HepG2 (cell line): ENCODE results near the gene HIC1. TPM values are rescaled to one million over a fixed set of nuclear protein-coding genes. Genes with fewer than 3 reads are reported as not detected.

Experiments
- FOXM1 ChIP-seq: sonication (generic); formaldehyde crosslinking; IDR thresholded peaks from 2 replicates; pipeline ENCODE4 v1.5.0; 2020; ENCODE audit warnings: missing genetic modification reagents
- GLI4 ChIP-seq: sonication (generic); formaldehyde crosslinking; IDR thresholded peaks from 2 replicates; pipeline ENCODE4 v1.5.1; 2020; ENCODE audit warnings: missing genetic modification reagents, mild to moderate bottlenecking, moderate library complexity, borderline replicate concordance
- MLXIP ChIP-seq: sonication (generic); formaldehyde crosslinking; IDR thresholded peaks from 2 replicates; pipeline ENCODE4 v1.9.0; 2021; ENCODE audit warnings: missing genetic modification reagents, borderline replicate concordance
- NCOA2 ChIP-seq: sonication (generic); formaldehyde crosslinking; IDR thresholded peaks from 2 replicates; pipeline ENCODE4 v1.8.0; 2022; ENCODE audit warnings: inconsistent platforms
- PHF5A ChIP-seq: IDR thresholded peaks from one replicate; pipeline ENCODE4 v1.6.1; 2018; ENCODE audit warnings: low read depth, missing genetic modification reagents; ENCODE audit not compliant: unreplicated experiment
- SYNCRIP ChIP-seq: fragments of 200-400 bp; formaldehyde crosslinking; IDR thresholded peaks from 2 replicates; pipeline ENCODE4 v1.6.1; 2018; ENCODE audit warnings: mild to moderate bottlenecking, low read depth, low read length; ENCODE audit not compliant: insufficient read depth
- TFDP2 ChIP-seq: sonication (generic); formaldehyde crosslinking; IDR thresholded peaks from 2 replicates; pipeline ENCODE4 v1.4.0; 2020; ENCODE audit warnings: missing genetic modification reagents
- YEATS2 ChIP-seq: sonication (generic); formaldehyde crosslinking; IDR thresholded peaks from 2 replicates; pipeline ENCODE4 v1.4.0; 2020; ENCODE audit warnings: missing genetic modification reagents, borderline replicate concordance
- ZBTB8A ChIP-seq: sonication (generic); formaldehyde crosslinking; IDR thresholded peaks from 2 replicates; pipeline ENCODE4 v1.4.0; 2020; ENCODE audit warnings: mild to moderate bottlenecking, low read depth, missing genetic modification reagents, borderline replicate concordance
- ZFP62 ChIP-seq: sonication (generic); formaldehyde crosslinking; IDR thresholded peaks from 2 replicates; pipeline ENCODE4 v1.4.0; 2020; ENCODE audit warnings: missing genetic modification reagents
- ZNF317 ChIP-seq: sonication (generic); formaldehyde crosslinking; IDR thresholded peaks from 2 replicates; pipeline ENCODE4 v1.5.0; 2020; ENCODE audit warnings: mild to moderate bottlenecking, missing genetic modification reagents
- ZNF432 ChIP-seq: sonication (generic); formaldehyde crosslinking; IDR thresholded peaks from 2 replicates; pipeline ENCODE4 v1.5.0; 2020; ENCODE audit warnings: missing genetic modification reagents, mild to moderate bottlenecking, borderline replicate concordance
- ZNF572 ChIP-seq: sonication (generic); formaldehyde crosslinking; IDR thresholded peaks from 2 replicates; pipeline ENCODE4 v1.5.1; 2020; ENCODE audit warnings: mild to moderate bottlenecking, missing genetic modification reagents
- polyA plus RNA-seq, 8 experiments: library from polyadenylated mRNA; depleted of rRNA in 3 of 8; stranded (reverse) in 7 of 8; unstranded in 1 of 8; fragments of >200 nt; fragmentation: Illumina TruSeq in 4 of 8; extraction: Trizol in 4 of 8; gene quantifications; 2 replicates each; pipeline versions ENCODE4 v1.2.1 to v1.2.3, GENCODE V29; 2011 to 2016; ENCODE audit warnings: low read depth in 4 of 8, missing spikeins in 1 of 8, mixed read lengths in 1 of 8; ENCODE audit not compliant: insufficient read depth in 1 of 8
- total RNA-seq, 5 experiments: library from RNA; depleted of rRNA; stranded (reverse); fragments of >200 nt; fragmentation: Illumina TruSeq; extraction: Trizol; gene quantifications; 2 replicates each; pipeline ENCODE4 v1.2.3, GENCODE V29; 2016; ENCODE audit warnings: low read depth in 1 of 5
- TF ChIP-seq, protein P1 (sequence below): sonication (generic); formaldehyde crosslinking; IDR thresholded peaks from 2 replicates; pipeline ENCODE4 v1.4.0; 2020; ENCODE audit warnings: low read depth, mild to moderate bottlenecking, missing genetic modification reagents

The HIC1 gene
- total and polyA plus RNA-seq, 2 of the 13 experiments (the other 11 are each of a cell fraction or from before 2014, with no cell fraction given): 0.04 to 0.31 TPM

- TF ChIP-seq MLXIP (CRISPR knock-in tag) (no peak), YEATS2 (CRISPR knock-in tag) (no peak), FOXM1 (CRISPR knock-in tag) (no peak), ZBTB8A (no peak), SYNCRIP (no peak), ZNF572 (CRISPR knock-in tag) (no peak), GLI4 (CRISPR knock-in tag) (no peak), ZFP62 (CRISPR knock-in tag) (no peak), TFDP2 (CRISPR knock-in tag) (no peak), PHF5A (no peak), NCOA2 (CRISPR knock-in tag) (no peak), ZNF317 (CRISPR knock-in tag) (no peak), ZNF432 (CRISPR knock-in tag) (no peak)
- TF ChIP-seq, protein P1, sequence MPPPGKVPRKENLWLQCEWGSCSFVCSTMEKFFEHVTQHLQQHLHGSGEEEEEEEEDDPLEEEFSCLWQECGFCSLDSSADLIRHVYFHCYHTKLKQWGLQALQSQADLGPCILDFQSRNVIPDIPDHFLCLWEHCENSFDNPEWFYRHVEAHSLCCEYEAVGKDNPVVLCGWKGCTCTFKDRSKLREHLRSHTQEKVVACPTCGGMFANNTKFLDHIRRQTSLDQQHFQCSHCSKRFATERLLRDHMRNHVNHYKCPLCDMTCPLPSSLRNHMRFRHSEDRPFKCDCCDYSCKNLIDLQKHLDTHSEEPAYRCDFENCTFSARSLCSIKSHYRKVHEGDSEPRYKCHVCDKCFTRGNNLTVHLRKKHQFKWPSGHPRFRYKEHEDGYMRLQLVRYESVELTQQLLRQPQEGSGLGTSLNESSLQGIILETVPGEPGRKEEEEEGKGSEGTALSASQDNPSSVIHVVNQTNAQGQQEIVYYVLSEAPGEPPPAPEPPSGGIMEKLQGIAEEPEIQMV (CRISPR knock-in tag): no peak
- TF ChIP-seq, all 625 proteins: peak for 0
These were observed 38.4 kb downstream of the HIC1 start (continued) for GRCh38 chr17:2093349-2093748.
